Superior temporal gyrus (tissue), 1 donor: Measurements from ENCODE around the gene MIOX.
A peak's percentile ranks its signal among the peaks of the same experiment; 100 is the strongest.

ENCODE experiments used
- DNase-seq: peaks from one replicate; pipeline ENCODE4 v3.0.0-alpha.2; 2016; ENCODE audit errors: extremely low spot score

Gene MIOX

GRCh38 chr22:50473855-50474671, 12.6 kb upstream of the MIOX start:
- DNase-seq: no peak

- peak; percentile 92 for DNase-seq
Measured at GRCh38 chr22:50474710-50475651, 11.7 kb upstream of the MIOX start, which contains the start of gene SBF1. TSS of gene SBF1 (minus strand) at chr22:50475035. CDS start at chr22:50474840, 195 bp downstream.

- no peak for DNase-seq
Measured at GRCh38 chr22:50475652-50476002, 11.0 kb upstream of the MIOX start.

GRCh38 chr22:50476868-50477267, 9.8 kb upstream of the MIOX start:
- no peak for DNase-seq

- no peak for DNase-seq
Measured at GRCh38 chr22:50477923-50478322, 8.7 kb upstream of the MIOX start.

GRCh38 chr22:50479721-50480120, 6.9 kb upstream of the MIOX start:
- DNase-seq: no peak

- no peak for DNase-seq
Measured at GRCh38 chr22:50481045-50481439, 5.6 kb upstream of the MIOX start.

- DNase-seq: no peak
Measured at GRCh38 chr22:50481440-50482106, 5.1 kb upstream of the MIOX start, which contains the start of gene ADM2. TSS of gene ADM2 (plus strand) at chr22:50481543. CDS start at chr22:50481848, 305 bp downstream.

GRCh38 chr22:50482107-50483074, 4.3 kb upstream of the MIOX start:
- no peak for DNase-seq

- DNase-seq: no peak
Measured at GRCh38 chr22:50483106-50483505, 3.6 kb upstream of the MIOX start.

- DNase-seq: no peak
Measured at GRCh38 chr22:50483556-50483955, 3.1 kb upstream of the MIOX start.

- no peak for DNase-seq
Measured at GRCh38 chr22:50483977-50484853, 2.4 kb upstream of the MIOX start.

- no peak for DNase-seq
Measured at GRCh38 chr22:50485221-50486131, 1.2 kb upstream of the MIOX start.

- DNase-seq: no peak
Measured at GRCh38 chr22:50487290-50488005, 789 bp downstream of the MIOX start.

GRCh38 chr22:50488006-50488677, 1.5 kb downstream of the MIOX start:
- no peak for DNase-seq

GRCh38 chr22:50488886-50489285, 2.2 kb downstream of the MIOX start:
- DNase-seq: no peak
